Sigmoid colon (tissue), 4 donors: ENCODE measurements around the gene KAZN.

ENCODE experiments used
- CTCF ChIP-seq, 4 experiments: fragments of 450-650 bp in 3 of 4; fragments of 200-600 bp in 1 of 4; IDR thresholded peaks; one replicate each; pipeline ENCODE4 v1.5.1; 2016 to 2019; ENCODE audit warnings: antibody characterized with exemption in 4 of 4, mild to moderate bottlenecking in 3 of 4, moderate library complexity in 2 of 4
- EP300 ChIP-seq, 4 donors: sonication (generic); formaldehyde crosslinking; IDR thresholded peaks; one replicate each; pipeline ENCODE4 v1.6.1; 2017; ENCODE audit warnings: antibody characterized with exemption in 4 of 4
- POLR2A ChIP-seq, 2 donors: fragments of 450-650 bp; IDR thresholded peaks; one replicate each; pipeline ENCODE4 v1.6.1; 2016; ENCODE audit warnings: antibody characterized with exemption in 2 of 2, mild to moderate bottlenecking in 2 of 2, moderate library complexity in 2 of 2
- POLR2AphosphoS5 ChIP-seq, 4 donors: sonication (generic); formaldehyde crosslinking; IDR thresholded peaks; one replicate each; pipeline ENCODE4 v1.6.1; 2017; ENCODE audit warnings: antibody characterized with exemption in 4 of 4

- no peak for TF ChIP-seq CTCF (IDR thresholded peaks at IDR 0.05)
- TF ChIP-seq POLR2A (IDR thresholded peaks at IDR 0.05) = no peak
- peak in 3 of 4 donors; percentile 46 to 61 (median 60) for TF ChIP-seq POLR2AphosphoS5 (IDR thresholded peaks at IDR 0.05)
- TF ChIP-seq EP300 (IDR thresholded peaks at IDR 0.05) = peak in 2 of 4 donors; percentile 5 to 28
Observed at GRCh38 chr1:14945132-14946010, 346.9 kb downstream of the KAZN start.
